ENCODE results near the gene PLPPR2.
"Not testable (repeated sequence)": the region's sequence is repeated elsewhere in the genome, so short reads cannot be mapped to it uniquely, and the experiment has no call there.

PLPPR2 gene

GRCh38 chr19:11338569-11339253 lies 16.5 kb upstream of the PLPPR2 start:
- in situ Hi-C loops (cut with HindIII; ENCODE audit: low pct_ligation_motif_present, low sequenced_read_pairs), result no loop called here
- H3K27ac ChIP-seq, result no peak overlapping the region
- no peaks in the 10 kb centered on the region for H3K36me3 ChIP-seq (replicated peaks)
- TF ChIP-seq CTCF (IDR thresholded peaks at IDR 0.05; ENCODE audit: low read depth, low read length, missing control alignments), result no peak
- H3K4me3 ChIP-seq (ENCODE audit: low read depth, low read length), result no peak overlapping the region
- no peaks in the 10 kb centered on the region for H3K27me3 ChIP-seq (replicated peaks)
- DNase-seq, result no peak

GRCh38 chr19:11339254-11340098 lies 15.8 kb upstream of the PLPPR2 start, which contains the start of gene RAB3D:
Gene RAB3D (minus strand): TSS chr19:11339657. CDS start chr19:11337399, 2,258 bp downstream.
- Histone ChIP-seq H3K27me3 (replicated peaks) (no peaks in the 10 kb centered on the region), H3K4me3 (ENCODE audit: low read depth, low read length) (peak within 1 kb of the TSS; percentile 33), H3K27ac (no peak within 1 kb of the TSS), H3K36me3 (replicated peaks) (no peaks in the 10 kb centered on the region)
- no peak for TF ChIP-seq CTCF (IDR thresholded peaks at IDR 0.05; ENCODE audit: low read depth, low read length, missing control alignments)
- peak; percentile 66 for DNase-seq
- in situ Hi-C loops (cut with HindIII; ENCODE audit: low pct_ligation_motif_present, low sequenced_read_pairs), result no loop called here

- H3K27ac ChIP-seq; in situ Hi-C loops (cut with HindIII; ENCODE audit: low pct_ligation_motif_present, low sequenced_read_pairs); H3K4me3 ChIP-seq (ENCODE audit: low read depth, low read length); DNase-seq; H3K36me3 ChIP-seq (replicated peaks); H3K27me3 ChIP-seq (replicated peaks): not testable (repeated sequence)
Observed at GRCh38 chr19:11340099-11340467, 15.1 kb upstream of the PLPPR2 start.

- H3K36me3 ChIP-seq (replicated peaks), result no peaks in the 10 kb centered on the region
- no peak overlapping the region for H3K4me3 ChIP-seq (ENCODE audit: low read depth, low read length)
- no peaks in the 10 kb centered on the region for H3K27me3 ChIP-seq (replicated peaks)
- no peak for TF ChIP-seq CTCF (IDR thresholded peaks at IDR 0.05; ENCODE audit: low read depth, low read length, missing control alignments)
- in situ Hi-C loops (cut with HindIII; ENCODE audit: low pct_ligation_motif_present, low sequenced_read_pairs), result no loop called here
- DNase-seq, result no peak
- H3K27ac ChIP-seq, result no peak overlapping the region
Observed at GRCh38 chr19:11342429-11342828, 12.8 kb upstream of the PLPPR2 start.

GRCh38 chr19:11345122-11345803 lies 10.0 kb upstream of the PLPPR2 start:
- no peaks in the 10 kb centered on the region for H3K27me3 ChIP-seq (replicated peaks)
- no peaks in the 10 kb centered on the region for H3K36me3 ChIP-seq (replicated peaks)
- in situ Hi-C loops (cut with HindIII; ENCODE audit: low pct_ligation_motif_present, low sequenced_read_pairs), result no loop called here
- DNase-seq, result no peak
- TF ChIP-seq CTCF (IDR thresholded peaks at IDR 0.05; ENCODE audit: low read depth, low read length, missing control alignments), result no peak
- H3K27ac ChIP-seq, result no peak overlapping the region
- peak overlapping the region; percentile 82 for H3K4me3 ChIP-seq (ENCODE audit: low read depth, low read length)

Data from brain microvascular endothelial cell (primary cell).